Kidney (tissue), 14 donors: ENCODE data around the gene RERE. TPM values are rescaled to one million over a fixed set of nuclear protein-coding genes. Genes with fewer than 3 reads are reported as not detected.
A peak's percentile ranks its signal among the peaks of the same experiment; 100 is the strongest.

Experiments used
- DNase-seq, 5 donors: peaks; one replicate each; pipeline ENCODE4 v3.0.0-alpha.2; 2013 to 2020
- FAIRE-seq: peaks from 2 replicates; lab custom pipeline; 2012; peaks lifted over from hg19 to GRCh38; lab: Jason Lieb, UNC
- H3K27ac ChIP-seq, 2 donors: one replicate each; pipeline ENCODE4 v1.7.0; 2013; ENCODE audit warnings: low read depth in 2 of 2, low read length in 2 of 2, inconsistent platforms in 1 of 2
- H3K27me3 ChIP-seq: one replicate; pipeline ENCODE4 v1.7.1; 2013; ENCODE audit warnings: low read length, inconsistent platforms; ENCODE audit not compliant: control insufficient read depth, insufficient read depth
- H3K36me3 ChIP-seq, 3 donors: one replicate each; pipeline versions ENCODE4 v1.7.0 to v1.7.1; 2013; ENCODE audit warnings: low read length in 3 of 3, control low read depth in 1 of 3, inconsistent platforms in 1 of 3; ENCODE audit not compliant: insufficient read depth in 3 of 3, control insufficient read depth in 2 of 3
- H3K4me1 ChIP-seq, 3 donors: one replicate each; pipeline versions ENCODE4 v1.7.0 to v1.7.1; 2013; ENCODE audit warnings: low read length in 3 of 3, inconsistent platforms in 1 of 3, low read depth in 1 of 3; ENCODE audit not compliant: control insufficient read depth in 2 of 3, insufficient read depth in 2 of 3
- H3K4me3 ChIP-seq, 3 donors: one replicate each; pipeline versions ENCODE4 v1.7.0 to v1.8.1; 2013; ENCODE audit warnings: low read length in 3 of 3, control low read depth in 1 of 3, inconsistent platforms in 1 of 3
- H3K9ac ChIP-seq, 3 donors: one replicate each; pipeline versions ENCODE4 v1.7.0 to v1.7.1; 2013; ENCODE audit warnings: low read length in 3 of 3, control low read depth in 1 of 3, inconsistent platforms in 1 of 3
- H3K9me3 ChIP-seq, 3 donors: one replicate each; pipeline versions ENCODE4 v1.7.0 to v1.7.1; 2013; ENCODE audit warnings: low read length in 3 of 3, control low read depth in 1 of 3, inconsistent platforms in 1 of 3; ENCODE audit not compliant: control insufficient read depth in 2 of 3, insufficient read depth in 1 of 3
- CTCF ChIP-seq: IDR thresholded peaks from 3 replicates; pipeline ENCODE4 v1.5.1; 2012; ENCODE audit warnings: mild to moderate bottlenecking, moderate library complexity, borderline replicate concordance; ENCODE audit not compliant: insufficient read depth; ENCODE audit errors: extremely low read depth
- intact Hi-C: fragments of 100-400 bp; cut with DNase I; formaldehyde crosslinking; loops from one replicate; pipeline ENCODE4 v1.11.1; 2022
- polyA plus RNA-seq: library from polyadenylated mRNA; stranded (reverse); fragments of 350-450 nt; fragmentation: Illumina TruSeq; extraction: RNeasy Lipid Tissue Mini Kit (QIAGEN cat#74804); gene quantifications from one replicate; pipeline ENCODE4 v1.2.3, GENCODE V29; 2014; ENCODE audit warnings: low read depth, low replicate concordance; ENCODE audit not compliant: insufficient read depth
- total RNA-seq: library from RNA; stranded (reverse); fragmentation: NEBNext Ultra II Directional; extraction: Animal tissue kit (Norgen Biotek cat#: 25700); gene quantifications from one replicate; pipeline ENCODE4 v1.2.1, GENCODE V29; 2021
- donor health status: control.
- donor health status: control.
- donor health status: control.
- donor health status: control.
- donor health status: control.
- donor health status: DM: yes; HTN: yes; CAD: no.
- donor health status: Normal renal cell carcinoma (clear cell type).

Gene RERE
- total and polyA plus RNA-seq, 2 donors from 2014 or later, result 37.2 to 176 TPM

- H3K36me3 ChIP-seq, result no peaks in the 10 kb centered on the region
- intact Hi-C loops, result loop anchor here (10.0 kb wide), 1 partner anchor 330 kb away; no protein-coding TSS in a partner anchor
- TF ChIP-seq CTCF, result peak; percentile 91
- H3K27me3 ChIP-seq, result no peaks in the 10 kb centered on the region
- H3K4me3 ChIP-seq, result no peak overlapping the region
- DNase-seq, result peak in 4 of 5 donors; percentile 88 to 92 (median 90)
- FAIRE-seq, result peak; percentile 77
- no peak overlapping the region for H3K9ac ChIP-seq
- H3K27ac ChIP-seq, result no peak overlapping the region
- peaks cover 0 to 19% (median 12%) of the 10 kb centered on the region in 3 donors for H3K4me1 ChIP-seq
- peaks cover 0 to 4% (median 0%) of the 10 kb centered on the region in 3 donors for H3K9me3 ChIP-seq
Observed at GRCh38 chr1:8314346-8315280, 502.8 kb downstream of the RERE start.

DNA sequence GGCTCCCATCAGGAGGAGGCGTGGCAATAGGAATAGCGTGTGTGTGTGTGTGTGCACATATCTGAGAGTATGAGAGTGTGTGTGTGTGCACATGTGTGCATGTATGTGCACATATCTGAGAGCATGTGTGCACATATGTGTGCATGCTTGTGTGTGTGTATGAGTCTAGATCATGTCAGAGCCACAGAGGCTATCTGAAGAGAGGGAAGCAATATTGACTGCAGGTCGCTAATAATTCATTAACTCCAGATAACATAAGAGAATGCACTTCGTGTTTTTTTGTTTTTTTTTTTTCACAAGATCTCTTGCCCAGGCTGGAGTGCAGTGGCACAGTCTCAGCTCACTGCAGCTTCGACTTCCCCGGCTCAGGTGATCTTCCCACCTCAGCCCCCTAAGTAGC, 504.2 kb downstream of the RERE start:
- TF ChIP-seq CTCF, result no peak
- Histone ChIP-seq H3K4me1 (peaks cover 0 to 15% (median 12%) of the 10 kb centered on the region in 3 donors), H3K9ac (no peak overlapping the region), H3K27ac (no peak overlapping the region), H3K27me3 (no peaks in the 10 kb centered on the region), H3K36me3 (no peaks in the 10 kb centered on the region), H3K4me3 (no peak overlapping the region), H3K9me3 (peaks cover 0 to 4% (median 0%) of the 10 kb centered on the region in 3 donors)
- FAIRE-seq (no peak), DNase-seq (no peak)
- intact Hi-C loops, result loop anchor here (10.0 kb wide), 1 partner anchor 328 kb away; no protein-coding TSS in a partner anchor

GRCh38 chr1:8312235-8313218, 504.9 kb downstream of the RERE start:
- H3K27me3 ChIP-seq, result no peaks in the 10 kb centered on the region
- DNase-seq, result no peak
- H3K4me3 ChIP-seq, result no peak overlapping the region
- H3K27ac ChIP-seq, result no peak overlapping the region
- H3K36me3 ChIP-seq, result no peaks in the 10 kb centered on the region
- peaks cover 0 to 14% (median 12%) of the 10 kb centered on the region in 3 donors for H3K4me1 ChIP-seq
- peaks cover 0 to 4% (median 0%) of the 10 kb centered on the region in 3 donors for H3K9me3 ChIP-seq
- intact Hi-C loops, result loop anchor here (10.0 kb wide), 1 partner anchor 328 kb away; no protein-coding TSS in a partner anchor
- TF ChIP-seq CTCF, result no peak
- no peak for FAIRE-seq
- no peak overlapping the region for H3K9ac ChIP-seq
